AG04450 (cell line): ENCODE results near the gene UPK2. TPM values are rescaled to one million over a fixed set of nuclear protein-coding genes. Genes with fewer than 3 reads are reported as not detected.

ENCODE experiments used
- CTCF ChIA-PET: fragments of 300-600, 350-600 bp; formaldehyde crosslinking; extraction: SDS; loops from one replicate; lab custom pipeline; 2022; ENCODE audit warnings: antibody characterized with exemption, inconsistent platforms; lab: Charles Lee
- POLR2A ChIA-PET: fragments of 350-600 bp; formaldehyde crosslinking; extraction: SDS; loops from one replicate; lab custom pipeline; 2021; ENCODE audit warnings: antibody characterized with exemption, inconsistent platforms; lab: Yijun Ruan, JAX
- DNase-seq: peaks from one replicate; pipeline ENCODE4 v3.0.0-alpha.2; 2011; ENCODE audit warnings: low read depth, low spot score
- H3K27ac ChIP-seq: one replicate; pipeline ENCODE4 v1.5.1; 2012; ENCODE audit warnings: low read depth, low read length, control low read depth
- H3K27me3 ChIP-seq: one replicate; pipeline ENCODE4 v1.6.0; 2012; ENCODE audit warnings: low read length; ENCODE audit not compliant: control insufficient read depth, insufficient read depth
- H3K4me3 ChIP-seq: 2 replicates; pipeline ENCODE4 v1.5.1; 2011; ENCODE audit warnings: mild to moderate bottlenecking, low read depth, low read length, control low read depth
- H3K9me3 ChIP-seq: 2 replicates; pipeline ENCODE4 v1.5.1; 2012; ENCODE audit warnings: low read length; ENCODE audit not compliant: control insufficient read depth, insufficient read depth
- CTCF ChIP-seq: IDR thresholded peaks from 2 replicates; pipeline ENCODE4 v1.5.1; 2011; ENCODE audit warnings: low read depth, low read length, control low read depth, inconsistent platforms
- polyA plus RNA-seq: library from polyadenylated mRNA; depleted of rRNA; stranded (reverse); fragments of >200 nt; gene quantifications from 2 replicates; pipeline ENCODE4 v1.2.3, GENCODE V29; 2011

Gene UPK2
- polyA plus RNA-seq, 1 experiment, result not detected

DNA sequence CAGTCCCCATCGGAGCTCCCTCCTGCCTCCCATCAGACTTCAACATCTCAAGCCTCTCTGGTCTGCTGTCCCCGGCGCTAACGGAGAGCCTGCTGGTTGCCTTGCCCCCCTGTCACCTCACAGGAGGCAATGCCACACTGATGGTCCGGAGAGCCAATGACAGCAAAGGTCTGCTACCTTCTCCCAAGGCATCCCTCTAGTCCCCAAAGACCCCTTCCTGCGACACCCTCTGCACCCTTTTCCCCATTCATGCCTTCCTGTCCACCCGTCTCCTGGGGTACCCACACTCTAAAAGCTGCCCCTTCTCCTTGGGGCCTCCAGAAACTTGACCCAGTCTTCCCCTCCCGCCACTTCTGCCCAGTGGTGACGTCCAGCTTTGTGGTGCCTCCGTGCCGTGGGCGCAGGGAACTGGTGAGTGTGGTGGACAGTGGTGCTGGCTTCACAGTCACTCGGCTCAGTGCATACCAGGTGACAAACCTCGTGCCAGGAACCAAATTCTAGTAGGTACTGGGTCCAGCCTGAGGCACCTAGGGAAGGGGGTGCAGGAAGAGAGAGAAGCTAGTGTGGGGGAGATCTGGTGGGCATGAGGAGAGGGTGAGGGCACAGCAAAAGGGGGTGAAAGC is 860 bp downstream of the UPK2 start:
- no peak for DNase-seq
- Histone ChIP-seq H3K9me3 (no peaks in the 10 kb centered on the region), H3K4me3 (no peak overlapping the region), H3K27me3 (peaks cover 39% of the 10 kb centered on the region), H3K27ac (no peak overlapping the region)
- CTCF ChIA-PET, result interaction anchor here (0.7 to 6.7 kb wide), 25 partner anchors 10 to 318 kb away, joined by 3 to 57 read pairs (median 4); partner anchors contain the start of gene DDX6
- POLR2A ChIA-PET, result no interaction called here
- TF ChIP-seq CTCF, result no peak

DNA sequence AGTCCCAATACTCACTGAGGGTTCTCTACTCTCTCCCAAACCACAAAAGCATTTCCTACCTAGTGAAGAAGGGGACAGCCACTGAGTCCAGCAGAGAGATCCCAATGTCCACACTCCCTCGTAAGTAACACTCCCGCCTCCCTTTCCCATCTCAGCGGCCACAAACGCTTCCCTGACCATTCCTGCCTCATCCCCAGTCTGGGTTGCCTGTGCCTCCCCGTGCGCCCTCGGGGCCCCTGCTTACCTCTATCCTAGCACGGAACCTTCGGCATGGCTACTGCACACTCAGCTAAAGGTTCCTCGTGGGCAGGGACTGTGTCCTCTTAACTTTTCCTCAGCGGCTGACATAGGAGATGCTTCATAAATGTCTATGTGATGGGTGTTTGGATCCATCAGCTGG is 1.5 kb downstream of the UPK2 start:
- TF ChIP-seq CTCF, result no peak
- CTCF ChIA-PET, result interaction anchor here (0.8 to 6.7 kb wide), 17 partner anchors 10 to 318 kb away, joined by 3 to 57 read pairs (median 4); partner anchors contain the start of gene DDX6
- DNase-seq, result no peak

GRCh38 chr11:118957968-118958367 is 1.9 kb downstream of the UPK2 start:
- Histone ChIP-seq H3K9me3 (no peaks in the 10 kb centered on the region), H3K4me3 (no peak overlapping the region), H3K27me3 (peaks cover 32% of the 10 kb centered on the region), H3K27ac (no peak overlapping the region)
- ChIA-PET CTCF (interaction anchor here (1.2 to 6.7 kb wide), 8 partner anchors 10 to 298 kb away, joined by 3 to 57 read pairs (median 6); no protein-coding TSS in a partner anchor), POLR2A (no interaction called here)
- no peak for TF ChIP-seq CTCF
- DNase-seq, result no peak

More for the DNA sequence above, 1.5 kb downstream of the UPK2 start:
- H3K27ac ChIP-seq, result no peak overlapping the region
- H3K4me3 ChIP-seq, result no peak overlapping the region
- POLR2A ChIA-PET, result no interaction called here
- H3K27me3 ChIP-seq, result peaks cover 35% of the 10 kb centered on the region
- no peaks in the 10 kb centered on the region for H3K9me3 ChIP-seq

DNA sequence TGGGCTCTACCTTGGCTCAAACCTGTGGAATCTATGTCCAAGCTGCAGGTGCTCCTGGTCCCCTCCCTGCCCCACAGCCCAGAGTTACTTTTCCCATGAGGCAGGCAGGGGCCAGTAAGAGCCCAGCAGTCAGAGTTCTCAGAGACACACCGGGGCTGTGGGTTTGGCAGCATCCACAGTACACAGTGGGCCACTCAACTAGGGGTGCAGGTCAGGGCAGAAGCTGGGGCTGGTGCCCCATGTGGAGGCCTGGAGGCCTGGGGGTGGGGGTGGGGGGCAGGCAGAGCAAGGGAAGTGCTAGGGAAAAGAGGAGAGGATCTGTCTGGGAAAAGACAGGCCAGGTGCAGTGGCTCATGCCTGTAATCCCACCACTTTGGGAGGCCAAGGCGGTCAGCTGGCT is 2.5 kb downstream of the UPK2 start:
- H3K9me3 ChIP-seq, result no peaks in the 10 kb centered on the region
- H3K27ac ChIP-seq, result no peak overlapping the region
- ChIA-PET CTCF (interaction anchor here (1.2 to 6.7 kb wide), 2 partner anchors 29 to 268 kb away, joined by 3 to 57 read pairs; no protein-coding TSS in a partner anchor), POLR2A (no interaction called here)
- no peak for DNase-seq
- peaks cover 26% of the 10 kb centered on the region for H3K27me3 ChIP-seq
- H3K4me3 ChIP-seq, result no peak overlapping the region
- no peak for TF ChIP-seq CTCF

GRCh38 chr11:118961189-118961588 is 5.1 kb downstream of the UPK2 start:
- Histone ChIP-seq H3K9me3 (no peaks in the 10 kb centered on the region), H3K27me3 (peaks cover 13% of the 10 kb centered on the region), H3K4me3 (no peak overlapping the region), H3K27ac (no peak overlapping the region)
- TF ChIP-seq CTCF, result no peak
- DNase-seq, result no peak
- CTCF ChIA-PET, result no interaction called here
- POLR2A ChIA-PET, result no interaction called here
